ENCODE results near the gene SRGAP2C.
"Not testable (repeated sequence)": the region's sequence is repeated elsewhere in the genome, so short reads cannot be mapped to it uniquely, and the experiment has no call there.

DNA sequence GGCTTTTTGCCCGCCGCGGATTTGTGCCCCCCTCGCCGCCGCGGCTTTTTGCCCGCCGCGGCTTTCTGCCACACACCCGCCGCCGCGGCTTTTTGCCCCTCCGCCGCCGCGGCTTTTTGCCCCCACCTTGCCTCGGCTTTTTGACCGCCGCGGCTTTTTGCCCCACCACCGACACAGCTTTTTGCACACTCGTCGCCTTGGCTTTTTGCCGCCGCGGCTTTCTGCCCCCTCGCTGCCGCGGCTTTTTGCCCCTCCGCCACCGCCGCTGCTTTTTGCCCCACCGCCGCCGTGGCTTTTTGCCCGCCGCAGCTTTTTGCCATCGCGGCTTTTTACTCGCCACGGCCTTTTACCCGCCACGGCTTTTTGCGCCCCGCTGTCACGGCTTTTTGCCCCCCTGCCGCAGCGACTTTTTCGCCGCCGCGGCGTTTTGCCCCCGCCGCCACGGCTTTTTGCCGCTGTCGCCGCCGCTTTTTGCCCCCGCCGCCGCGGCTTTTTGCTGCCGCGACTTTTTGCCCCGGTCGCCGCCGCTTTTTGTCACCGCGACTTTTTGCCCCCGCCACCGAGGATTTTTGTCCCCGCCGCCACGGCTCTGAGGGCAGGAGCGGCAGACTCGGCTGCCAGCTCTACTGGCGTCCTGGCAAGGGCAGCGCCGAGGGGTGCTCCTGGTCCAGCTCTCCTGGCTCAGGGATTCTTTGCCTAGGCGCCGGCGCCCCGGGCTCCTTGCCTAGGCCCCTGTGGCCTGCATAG, 211.7 kb downstream of the SRGAP2C start:
- TF ChIP-seq, protein P1, sequence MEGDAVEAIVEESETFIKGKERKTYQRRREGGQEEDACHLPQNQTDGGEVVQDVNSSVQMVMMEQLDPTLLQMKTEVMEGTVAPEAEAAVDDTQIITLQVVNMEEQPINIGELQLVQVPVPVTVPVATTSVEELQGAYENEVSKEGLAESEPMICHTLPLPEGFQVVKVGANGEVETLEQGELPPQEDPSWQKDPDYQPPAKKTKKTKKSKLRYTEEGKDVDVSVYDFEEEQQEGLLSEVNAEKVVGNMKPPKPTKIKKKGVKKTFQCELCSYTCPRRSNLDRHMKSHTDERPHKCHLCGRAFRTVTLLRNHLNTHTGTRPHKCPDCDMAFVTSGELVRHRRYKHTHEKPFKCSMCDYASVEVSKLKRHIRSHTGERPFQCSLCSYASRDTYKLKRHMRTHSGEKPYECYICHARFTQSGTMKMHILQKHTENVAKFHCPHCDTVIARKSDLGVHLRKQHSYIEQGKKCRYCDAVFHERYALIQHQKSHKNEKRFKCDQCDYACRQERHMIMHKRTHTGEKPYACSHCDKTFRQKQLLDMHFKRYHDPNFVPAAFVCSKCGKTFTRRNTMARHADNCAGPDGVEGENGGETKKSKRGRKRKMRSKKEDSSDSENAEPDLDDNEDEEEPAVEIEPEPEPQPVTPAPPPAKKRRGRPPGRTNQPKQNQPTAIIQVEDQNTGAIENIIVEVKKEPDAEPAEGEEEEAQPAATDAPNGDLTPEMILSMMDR (IDR thresholded peaks at IDR 0.05; ENCODE audit: low read depth, low read length, missing input control), result not testable (repeated sequence)
- TF ChIP-seq RAD21 (IDR thresholded peaks at IDR 0.05); GABPA (IDR thresholded peaks at IDR 0.05 in 1 of 2, conservative IDR thresholded peaks at IDR 0.05 in 1 of 2); ZBTB33 (IDR thresholded peaks at IDR 0.05); JUND (IDR thresholded peaks at IDR 0.05); SP1 (IDR thresholded peaks at IDR 0.05); EGR1 (IDR thresholded peaks at IDR 0.05; ENCODE audit: low read depth in 2 of 2); FOXA1 (IDR thresholded peaks at IDR 0.05): not testable (repeated sequence)
- TF ChIP-seq, protein P2, sequence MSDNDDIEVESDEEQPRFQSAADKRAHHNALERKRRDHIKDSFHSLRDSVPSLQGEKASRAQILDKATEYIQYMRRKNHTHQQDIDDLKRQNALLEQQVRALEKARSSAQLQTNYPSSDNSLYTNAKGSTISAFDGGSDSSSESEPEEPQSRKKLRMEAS (IDR thresholded peaks at IDR 0.05), result not testable (repeated sequence)
